ENCODE results near the gene TLNRD1.

TLNRD1 gene

DNA sequence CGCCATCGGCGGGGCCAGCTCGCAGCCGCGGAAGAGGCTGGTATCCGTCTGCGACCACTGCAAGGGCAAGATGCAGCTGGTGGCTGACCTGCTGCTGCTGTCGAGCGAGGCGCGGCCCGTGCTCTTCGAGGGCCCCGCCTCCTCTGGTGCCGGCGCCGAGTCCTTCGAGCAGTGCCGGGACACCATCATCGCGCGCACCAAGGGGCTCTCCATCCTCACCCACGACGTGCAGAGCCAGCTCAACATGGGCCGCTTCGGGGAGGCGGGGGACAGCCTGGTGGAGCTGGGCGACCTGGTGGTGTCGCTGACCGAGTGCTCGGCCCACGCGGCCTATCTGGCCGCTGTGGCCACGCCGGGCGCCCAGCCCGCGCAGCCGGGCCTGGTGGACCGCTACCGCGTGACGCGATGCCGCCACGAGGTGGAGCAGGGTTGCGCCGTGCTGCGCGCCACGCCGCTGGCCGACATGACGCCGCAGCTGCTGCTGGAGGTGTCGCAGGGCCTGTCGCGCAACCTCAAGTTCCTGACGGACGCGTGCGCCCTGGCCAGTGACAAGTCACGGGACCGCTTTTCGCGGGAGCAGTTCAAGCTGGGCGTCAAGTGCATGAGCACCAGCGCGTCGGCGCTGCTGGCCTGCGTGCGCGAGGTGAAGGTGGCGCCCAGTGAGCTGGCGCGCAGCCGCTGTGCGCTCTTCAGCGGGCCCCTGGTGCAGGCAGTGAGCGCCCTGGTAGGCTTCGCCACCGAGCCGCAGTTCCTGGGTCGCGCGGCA lies 1.8 kb downstream of the TLNRD1 start:
- no peak for DNase-seq

DNA sequence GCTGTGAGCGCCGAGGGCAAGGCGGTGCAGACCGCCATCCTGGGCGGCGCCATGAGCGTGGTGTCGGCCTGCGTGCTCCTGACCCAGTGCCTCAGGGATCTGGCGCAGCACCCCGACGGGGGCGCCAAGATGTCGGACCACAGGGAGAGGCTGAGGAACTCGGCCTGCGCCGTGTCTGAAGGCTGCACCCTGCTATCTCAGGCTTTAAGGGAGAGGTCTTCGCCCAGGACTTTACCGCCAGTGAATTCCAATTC lies 2.3 kb downstream of the TLNRD1 start:
- DNase-seq = no peak

DNA sequence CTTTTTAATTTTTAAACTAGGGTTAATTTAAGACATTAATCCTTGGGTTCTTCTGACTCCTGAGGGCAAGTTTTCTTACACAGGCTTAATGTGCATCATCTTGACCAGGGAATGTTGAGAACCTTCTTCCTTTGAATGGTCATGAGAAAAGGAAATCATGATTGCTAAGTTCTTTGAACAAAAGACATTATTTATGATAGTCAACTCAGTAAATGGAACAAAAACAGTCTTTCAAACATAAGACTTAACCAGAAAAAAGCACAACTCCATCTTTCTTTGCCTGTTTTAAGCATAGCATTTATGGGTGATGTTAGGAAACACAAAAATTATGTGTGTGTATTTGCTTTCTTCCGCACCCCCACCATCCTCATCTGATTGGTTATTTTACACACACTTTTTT lies 5.4 kb downstream of the TLNRD1 start:
- DNase-seq = no peak

DNA sequence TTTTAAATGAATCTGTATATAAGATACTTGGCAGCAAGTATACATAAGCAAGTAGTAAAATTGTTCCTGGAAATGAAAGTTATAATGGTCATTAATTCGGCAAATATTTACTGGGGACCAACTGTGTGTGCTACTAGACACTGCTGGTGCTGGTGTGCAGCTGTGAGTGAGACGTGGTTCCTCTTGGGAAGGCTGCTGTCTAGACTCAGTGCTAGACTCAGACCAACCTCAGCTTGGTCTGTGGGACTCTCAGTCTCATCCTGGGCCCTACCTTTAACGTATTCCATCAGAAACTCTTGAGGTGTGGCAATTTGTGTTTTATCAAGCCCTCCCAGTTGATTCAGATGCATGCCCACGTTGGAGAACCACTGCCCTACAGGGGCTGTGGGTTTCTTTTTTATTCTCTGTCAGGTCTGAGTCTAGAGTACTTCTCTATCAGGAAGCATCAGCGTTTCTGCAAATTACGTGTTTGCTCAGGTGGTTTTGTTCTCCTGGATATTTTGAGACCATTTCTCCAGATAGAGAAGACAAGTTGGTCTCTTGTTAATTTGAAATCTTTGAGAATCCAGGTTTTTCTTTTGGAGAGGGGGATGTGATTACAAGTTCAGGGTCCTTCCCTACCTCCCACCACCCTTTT lies 6.8 kb downstream of the TLNRD1 start:
- no peak for DNase-seq

DNA sequence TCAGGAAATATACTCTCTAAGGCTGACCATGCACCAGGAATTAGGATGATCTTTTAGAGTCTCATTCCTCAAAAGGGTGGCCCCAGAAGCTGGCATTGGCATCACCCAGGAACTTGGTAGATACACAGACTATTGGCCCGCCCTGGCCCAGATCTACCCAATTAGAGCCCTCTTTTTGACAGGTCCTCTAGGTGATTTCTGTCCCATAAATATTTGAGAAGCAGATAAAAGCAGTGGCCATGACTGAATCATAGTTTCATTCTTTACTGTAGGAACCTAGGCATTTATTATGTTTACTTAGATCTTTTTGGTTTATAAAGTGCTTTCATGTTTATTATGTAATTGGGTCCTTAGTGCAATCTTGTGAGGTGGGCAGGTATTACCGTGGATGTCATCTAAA lies 7.6 kb downstream of the TLNRD1 start:
- no peak for DNase-seq

DNA sequence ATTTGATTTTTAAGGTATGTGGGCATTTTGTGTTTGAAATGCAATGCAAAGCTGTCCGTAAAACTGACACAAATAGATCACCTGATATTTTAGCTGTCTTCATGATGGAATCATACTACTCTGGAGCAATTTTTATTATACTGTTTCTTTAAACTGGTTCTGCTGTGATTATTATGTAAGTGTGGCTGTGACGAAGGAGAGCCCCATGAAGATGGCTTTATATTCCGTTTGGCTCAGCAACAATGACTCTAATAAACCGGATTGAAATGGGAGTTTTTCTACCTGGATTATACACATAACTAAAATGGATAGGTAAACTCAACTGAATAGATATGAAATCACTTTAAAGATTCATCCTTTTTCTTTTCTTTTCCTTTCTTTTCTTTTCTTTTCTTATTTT lies 9.4 kb downstream of the TLNRD1 start:
- no peak for DNase-seq

DNA sequence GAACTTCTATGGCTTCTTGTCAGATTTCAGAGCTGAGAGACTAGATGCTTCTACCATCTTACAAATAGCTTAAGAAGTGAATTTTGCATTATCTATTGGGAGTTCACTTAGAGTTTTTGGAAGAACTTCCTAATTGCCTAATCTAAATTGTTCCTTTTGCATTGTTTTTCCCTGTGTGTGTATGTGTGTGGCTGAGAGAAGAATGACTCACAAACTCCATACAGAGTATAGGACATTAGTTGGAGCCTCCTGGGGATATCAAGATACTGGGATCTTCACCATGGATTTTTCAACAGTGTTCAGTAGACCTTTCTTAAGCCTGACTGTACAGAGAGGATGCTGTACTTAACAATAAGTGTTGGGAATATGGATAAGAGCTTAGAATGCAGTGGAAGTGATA lies 10.9 kb downstream of the TLNRD1 start:
- DNase-seq = no peak

DNA sequence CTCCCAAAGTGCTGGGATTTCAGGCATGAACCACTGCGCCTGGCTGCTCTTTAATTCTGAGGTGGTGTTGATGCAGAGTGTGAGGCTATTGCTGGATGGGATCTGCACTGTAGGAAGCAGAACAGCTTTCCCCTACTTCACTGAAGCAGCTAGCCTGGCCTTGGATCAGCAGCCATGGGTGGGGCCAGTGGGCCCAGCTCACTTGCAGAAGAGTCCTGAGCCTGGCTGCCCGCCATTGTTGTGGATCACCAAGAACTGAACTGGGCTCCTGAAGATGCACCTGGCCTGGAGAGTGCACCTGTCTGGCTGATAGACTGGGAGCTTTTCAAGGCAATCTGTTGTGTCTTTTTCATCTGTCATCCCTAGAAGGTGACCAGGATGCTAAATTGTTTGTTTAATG lies 11.9 kb downstream of the TLNRD1 start:
- DNase-seq = no peak

DNA sequence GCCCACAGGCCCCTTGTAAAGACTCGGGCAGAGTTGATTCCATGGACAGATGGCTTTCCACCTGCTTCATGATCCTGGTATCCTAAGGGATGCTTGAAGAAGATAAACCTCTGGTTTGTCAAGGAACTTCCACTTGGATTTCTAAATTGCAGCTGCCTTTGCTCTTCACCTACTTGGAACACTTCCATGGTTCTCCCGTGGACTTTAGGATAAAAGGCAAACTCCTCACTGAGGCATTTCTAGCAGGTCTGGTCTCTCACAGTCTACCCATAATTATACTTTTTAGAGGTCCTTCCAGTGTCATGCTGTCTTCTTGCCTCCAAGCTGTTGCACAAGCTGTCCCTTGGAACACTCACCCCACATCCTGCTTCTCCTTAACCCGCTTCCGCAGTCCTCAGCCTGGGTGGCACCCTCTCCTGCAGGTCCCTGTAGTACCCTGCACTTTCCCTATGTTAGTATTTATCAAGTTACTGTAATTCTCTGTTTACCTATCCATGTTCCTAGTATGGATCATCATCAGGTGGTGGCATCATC lies 12.7 kb downstream of the TLNRD1 start:
- DNase-seq = no peak

DNA sequence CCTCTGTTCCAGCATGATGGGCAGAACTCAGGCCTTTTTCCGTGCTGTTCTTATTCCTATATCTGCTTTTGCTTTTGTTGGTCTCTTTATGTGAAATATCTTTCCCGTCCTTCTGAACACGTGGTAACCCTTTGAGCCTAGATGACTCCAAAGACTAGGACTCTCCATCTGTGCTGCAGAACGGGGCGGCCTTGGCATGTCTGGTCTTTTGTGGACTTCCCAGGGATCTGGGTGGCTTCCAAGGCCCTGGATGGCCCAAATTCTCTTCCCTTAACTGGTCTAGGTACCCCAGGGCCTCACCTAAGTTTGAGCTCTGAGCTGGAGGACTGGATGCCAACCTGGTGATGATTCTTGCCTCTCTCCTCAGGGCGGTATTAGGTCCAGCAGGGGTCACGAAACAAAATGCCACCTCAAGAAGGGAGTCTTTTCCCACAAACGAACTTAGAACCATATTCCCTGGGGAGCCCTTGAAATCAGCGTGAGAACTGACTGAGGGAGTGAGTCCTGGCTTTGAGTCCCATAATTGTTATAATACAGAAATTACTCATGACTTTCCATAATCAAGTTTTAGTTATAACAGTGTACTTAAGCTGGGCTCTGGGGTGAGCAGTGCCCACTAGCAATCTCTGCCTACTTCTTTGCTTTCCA lies 13.8 kb downstream of the TLNRD1 start:
- DNase-seq = no peak

DNA sequence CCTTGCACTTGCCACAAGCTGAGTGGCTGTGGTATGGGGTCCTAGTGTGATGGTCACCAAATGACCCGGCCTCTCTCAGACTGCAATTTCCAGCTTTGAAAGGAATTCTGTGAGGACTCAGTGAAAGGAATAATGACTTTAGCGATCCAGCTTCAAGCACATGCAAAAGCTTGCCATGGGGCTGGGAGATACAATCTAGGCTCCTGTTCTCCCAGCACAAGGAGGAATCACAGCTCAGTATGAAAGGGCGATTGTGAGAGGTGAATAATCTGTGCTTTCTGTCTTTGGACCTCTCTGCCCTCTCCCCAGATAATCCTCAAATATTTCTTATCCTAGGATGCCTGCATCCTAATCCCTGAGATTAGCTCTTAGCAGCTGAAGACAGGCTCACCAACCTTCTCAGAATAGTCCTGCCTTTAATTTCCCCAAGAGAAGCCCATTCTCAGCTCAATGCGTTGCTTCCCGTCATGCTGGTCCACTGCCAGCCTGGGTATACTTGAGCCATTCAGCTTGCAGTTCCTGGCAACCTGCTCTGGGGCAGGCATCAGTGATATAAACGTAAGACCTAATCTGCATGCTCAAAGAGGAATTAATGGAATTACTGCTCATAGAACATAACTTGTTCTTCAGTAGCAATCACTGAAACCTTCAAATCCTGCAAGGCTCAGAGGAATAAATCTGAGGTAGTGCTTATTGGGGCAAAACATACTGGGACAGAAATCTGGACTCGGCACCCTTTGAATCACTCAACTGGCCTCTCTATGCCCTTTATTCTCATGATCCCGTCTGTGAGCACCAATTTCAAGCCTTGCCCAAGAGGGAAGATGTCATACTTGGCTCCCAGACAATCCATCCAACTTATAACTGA lies 15.1 kb downstream of the TLNRD1 start:
- DNase-seq = no peak

DNA sequence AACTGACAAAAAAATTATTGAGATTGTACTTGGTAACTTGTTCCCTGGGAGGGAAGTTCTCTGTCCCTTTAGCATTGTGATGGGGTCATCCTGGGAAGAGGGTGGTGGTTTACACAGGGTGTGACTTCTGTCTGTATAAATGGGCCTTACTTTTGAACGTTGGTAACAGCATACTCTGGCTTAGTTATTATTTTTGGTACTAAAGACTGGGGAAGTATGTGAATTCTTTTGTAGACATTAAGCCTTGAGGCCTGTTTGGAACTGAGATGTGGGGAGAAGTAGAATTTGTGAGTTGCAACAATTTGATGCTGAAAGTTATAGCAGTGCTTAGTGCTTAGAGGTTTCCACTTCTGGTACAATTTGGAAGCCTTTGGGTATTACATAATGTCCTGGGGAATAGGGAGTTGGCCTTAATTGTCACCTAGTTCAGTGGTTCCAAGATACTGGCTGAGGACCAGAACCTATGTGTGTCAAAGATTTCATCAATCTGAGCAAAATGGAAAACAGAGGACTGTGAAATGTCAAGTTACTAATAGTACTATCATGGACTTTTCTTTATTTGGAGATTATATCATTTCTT lies 15.9 kb downstream of the TLNRD1 start:
- DNase-seq = no peak

DNA sequence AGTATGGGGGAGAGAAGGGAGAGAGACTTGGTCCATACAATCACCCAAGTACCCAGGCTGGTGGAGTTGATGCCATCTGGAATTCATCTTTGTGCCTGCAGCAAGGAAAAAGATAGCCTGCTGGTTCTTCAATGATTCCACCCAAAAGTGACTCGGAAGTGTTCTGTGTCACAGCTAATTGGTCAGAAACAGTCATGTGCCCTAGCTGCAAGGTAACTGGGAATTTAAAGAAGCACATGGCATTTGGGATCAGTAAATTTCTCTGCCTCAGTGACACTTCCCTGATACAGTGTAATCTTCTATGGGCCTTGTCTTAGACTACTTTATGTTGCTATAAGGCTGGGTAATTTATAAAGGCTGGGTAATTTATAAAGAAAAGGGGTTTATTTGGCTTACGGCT lies 17.5 kb downstream of the TLNRD1 start:
- DNase-seq = no peak

DNA sequence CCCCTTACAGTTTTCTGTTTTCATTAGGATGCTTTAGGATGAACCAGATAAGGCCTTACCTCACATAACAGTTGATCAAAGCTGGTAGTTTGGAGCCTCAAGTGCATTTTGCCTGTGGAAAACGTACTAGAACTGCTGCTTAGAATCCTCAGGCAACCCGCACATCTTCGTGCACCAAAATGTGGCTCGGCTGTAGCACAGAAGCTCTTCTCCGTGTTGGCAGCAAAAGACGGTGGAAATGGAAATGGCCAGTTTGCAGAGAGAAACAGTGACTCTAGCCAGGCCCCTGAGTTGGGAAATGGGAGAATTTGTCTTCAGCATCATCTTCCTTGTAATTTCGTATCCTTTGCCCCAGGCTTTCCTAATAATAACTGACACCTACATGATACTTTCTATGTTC lies 20.6 kb downstream of the TLNRD1 start:
- DNase-seq = no peak

DNA sequence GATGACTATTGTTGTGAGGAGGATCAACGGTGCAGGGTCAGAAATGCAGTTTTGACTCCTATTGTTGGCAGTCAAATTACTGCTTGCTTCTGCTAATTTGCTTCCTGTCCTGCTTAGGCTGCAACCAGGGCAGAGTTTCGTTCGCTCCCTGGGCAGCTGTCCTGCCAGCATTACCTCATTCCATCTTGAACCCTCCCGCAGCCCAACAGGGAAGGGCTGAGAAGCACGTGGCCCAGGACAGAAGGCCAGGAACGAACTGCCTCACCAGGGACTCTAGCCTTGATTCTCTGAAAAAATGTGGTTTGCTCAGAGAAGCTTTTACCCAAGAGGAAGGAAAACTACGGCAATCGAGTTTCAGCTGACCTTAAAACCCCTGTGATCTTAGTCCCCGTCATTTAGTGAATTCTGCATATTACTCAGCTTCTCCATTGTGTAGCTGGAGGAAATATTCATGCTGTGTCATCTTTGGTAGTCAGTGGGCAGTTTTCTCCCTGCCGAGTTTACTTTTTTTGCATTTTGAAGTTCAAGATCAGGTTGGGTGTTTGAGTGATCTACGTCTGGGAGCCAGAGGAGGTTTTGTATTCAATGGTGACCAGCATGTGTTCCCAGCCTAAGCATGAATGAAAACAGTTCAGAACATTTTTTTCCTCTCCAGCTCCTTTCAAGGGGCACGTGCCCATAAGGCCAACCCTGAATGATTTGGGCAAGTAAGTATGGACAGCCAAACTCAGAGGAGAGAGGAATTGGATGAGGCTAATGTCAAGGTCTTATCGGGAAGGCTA lies 23.0 kb downstream of the TLNRD1 start:
- DNase-seq = no peak

DNA sequence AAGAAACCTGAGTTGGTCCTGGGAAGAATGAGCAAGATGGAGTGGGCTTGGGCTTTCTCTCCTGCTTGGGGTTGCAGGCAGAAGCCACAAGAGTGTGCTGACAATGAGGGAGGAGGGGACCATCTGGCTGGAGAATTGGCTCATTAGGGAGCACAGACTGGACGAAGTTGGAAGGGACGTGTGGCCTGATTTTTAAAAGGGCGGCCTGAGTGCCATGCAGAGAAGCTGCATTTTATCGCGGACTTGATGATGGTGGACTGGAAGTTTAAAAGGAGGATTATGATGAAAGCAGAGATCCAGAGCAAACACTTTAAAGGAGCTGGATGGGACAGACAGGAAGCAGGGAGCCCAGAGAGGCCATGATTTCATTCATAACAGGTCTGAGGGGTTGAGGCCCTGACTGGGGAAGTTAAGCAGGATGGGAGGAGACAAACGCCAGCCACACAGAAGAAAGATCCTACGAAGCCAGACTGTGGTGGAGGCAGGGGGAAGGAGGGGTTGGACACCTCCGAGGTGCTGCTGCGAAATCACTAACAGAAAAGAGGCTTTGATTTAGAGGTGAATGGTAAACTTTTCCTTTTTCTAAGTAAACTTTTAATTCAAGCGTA lies 23.6 kb downstream of the TLNRD1 start:
- no peak for DNase-seq

DNA sequence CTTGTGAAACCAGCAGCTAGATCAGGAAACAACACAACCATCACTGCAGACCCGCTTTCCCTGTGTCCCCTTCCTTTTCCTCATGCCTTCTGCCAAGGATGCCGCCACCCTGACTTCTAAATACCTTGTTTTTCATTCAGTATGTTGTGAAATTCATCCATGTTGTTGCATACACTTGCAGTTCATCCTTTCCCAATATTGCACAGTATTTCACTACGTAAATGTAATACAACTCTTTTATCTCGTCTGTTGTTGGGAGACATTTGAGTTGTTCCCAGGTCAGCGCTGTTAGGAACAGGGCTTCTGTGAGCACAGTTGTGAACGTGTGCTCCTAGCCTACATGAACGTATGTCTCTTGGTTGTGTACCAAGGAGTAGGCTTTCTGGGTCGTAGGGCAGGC lies 24.2 kb downstream of the TLNRD1 start:
- DNase-seq = no peak

DNA sequence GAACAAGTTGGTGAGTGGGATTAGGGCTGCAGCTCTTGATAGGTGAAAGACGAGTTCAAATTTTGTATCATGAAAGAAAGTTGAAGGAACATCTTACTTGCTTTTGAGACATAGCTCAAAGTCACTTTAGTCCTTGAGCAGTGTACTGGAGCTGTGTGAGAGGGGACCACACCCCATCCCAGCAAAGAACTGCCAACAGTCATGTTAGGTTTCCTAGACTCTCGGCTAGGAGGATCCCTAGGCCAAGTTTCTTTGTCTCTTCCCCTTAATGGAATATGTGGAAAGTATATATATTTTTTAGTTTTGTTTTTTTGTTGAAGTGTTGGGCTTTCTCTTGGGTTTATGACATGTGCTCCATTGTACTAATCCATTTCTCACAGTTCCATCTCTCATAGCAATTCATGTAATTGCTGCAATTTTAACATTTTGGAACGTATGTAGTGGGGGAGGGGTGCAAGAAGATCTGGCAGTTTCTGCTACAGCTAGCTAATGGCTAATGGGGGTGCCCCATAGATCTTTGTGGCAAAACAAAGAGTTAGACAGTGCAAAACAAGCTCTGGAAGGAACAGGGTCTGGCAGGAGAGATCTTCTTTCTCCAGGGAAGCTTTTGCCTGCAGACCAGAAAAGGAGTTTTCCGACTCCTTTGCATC lies 25.1 kb downstream of the TLNRD1 start:
- no peak for DNase-seq

DNA sequence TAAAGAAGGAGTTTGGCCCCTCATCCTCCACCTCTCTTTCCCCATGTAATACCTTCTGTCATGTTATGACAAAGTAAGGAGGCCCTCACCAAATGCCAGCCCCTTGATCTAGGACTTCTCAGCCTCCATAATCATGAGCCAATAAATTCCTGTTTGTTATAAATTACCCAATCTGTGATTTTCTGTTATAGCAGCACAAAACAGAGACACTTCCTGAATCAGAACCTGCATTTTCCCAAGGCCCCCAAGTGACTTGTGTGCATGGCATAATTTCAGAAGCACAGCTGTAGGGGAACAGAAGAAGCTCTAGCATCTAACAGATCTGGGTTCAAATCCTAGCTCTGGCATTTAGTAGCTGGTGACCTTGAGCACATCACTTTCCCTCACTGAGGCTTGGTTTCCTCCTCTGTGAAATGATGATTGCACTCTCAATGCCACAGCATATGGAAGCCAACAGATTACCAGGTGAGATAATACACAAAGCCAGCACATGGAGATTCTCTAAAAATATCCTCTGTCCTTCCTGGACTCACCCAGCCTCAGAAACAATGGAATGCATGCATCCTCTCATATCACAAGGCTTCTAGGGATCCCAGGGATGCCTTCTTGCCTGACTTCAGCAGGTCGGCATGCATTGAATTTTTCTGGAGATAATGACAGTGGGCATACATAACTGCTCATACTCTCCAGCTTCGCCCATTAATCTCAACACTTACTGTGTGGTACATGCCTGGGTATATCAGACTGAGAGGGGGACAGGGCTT lies 26.3 kb downstream of the TLNRD1 start:
- no peak for DNase-seq

Data from NCI-H2171 (cell line).